HFF-Myc (cell line): ENCODE measurements around the gene CAMTA2.

Source experiments
- DNase-seq: peaks from one replicate; pipeline ENCODE4 v3.0.0-alpha.2; 2011; ENCODE audit warnings: low read depth; ENCODE audit errors: extremely low read depth
- H3K4me3 ChIP-seq: replicated peaks from 2 replicates; pipeline ENCODE4 v1.5.1; 2011; ENCODE audit warnings: low read depth, mild to moderate bottlenecking, control low read depth, low read length
- CTCF ChIP-seq: IDR thresholded peaks from 2 replicates; pipeline ENCODE4 v1.5.1; 2012; ENCODE audit warnings: mild to moderate bottlenecking, low read depth, low read length, control low read depth; ENCODE audit errors: missing control alignments

CAMTA2 gene

GRCh38 chr17:4947411-4948165 is 39.9 kb downstream of the CAMTA2 start:
- DNase-seq: no peak
- no peak for TF ChIP-seq CTCF
- H3K4me3 ChIP-seq: peak overlapping the region; percentile 97

DNA sequence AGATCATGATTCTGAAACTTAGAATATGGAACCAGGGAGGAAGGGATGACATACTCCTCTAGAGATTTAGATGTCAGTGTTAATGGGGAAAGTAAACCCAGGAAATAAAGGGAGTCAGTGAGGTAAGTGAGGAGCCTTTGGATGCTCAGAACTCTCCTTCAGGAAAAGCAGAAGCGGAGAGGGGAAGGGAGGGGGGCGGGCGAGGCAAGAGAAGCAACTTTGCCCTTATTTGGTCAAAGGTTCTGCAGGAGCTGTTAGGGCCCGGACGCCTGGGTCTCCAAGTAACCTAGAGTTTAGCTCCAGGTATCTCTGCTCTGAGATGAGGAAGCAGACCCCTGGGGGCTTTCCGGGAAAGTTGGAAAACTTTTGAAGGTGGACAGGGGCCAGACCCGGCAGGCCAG is 40.5 kb downstream of the CAMTA2 start:
- peak overlapping the region; percentile 97 for H3K4me3 ChIP-seq
- DNase-seq: no peak
- TF ChIP-seq CTCF: no peak

- H3K4me3 ChIP-seq: peak overlapping the region; percentile 97
- TF ChIP-seq CTCF: no peak
- DNase-seq: no peak
These were observed 41.0 kb downstream of the CAMTA2 start for GRCh38 chr17:4946312-4946976.

DNA sequence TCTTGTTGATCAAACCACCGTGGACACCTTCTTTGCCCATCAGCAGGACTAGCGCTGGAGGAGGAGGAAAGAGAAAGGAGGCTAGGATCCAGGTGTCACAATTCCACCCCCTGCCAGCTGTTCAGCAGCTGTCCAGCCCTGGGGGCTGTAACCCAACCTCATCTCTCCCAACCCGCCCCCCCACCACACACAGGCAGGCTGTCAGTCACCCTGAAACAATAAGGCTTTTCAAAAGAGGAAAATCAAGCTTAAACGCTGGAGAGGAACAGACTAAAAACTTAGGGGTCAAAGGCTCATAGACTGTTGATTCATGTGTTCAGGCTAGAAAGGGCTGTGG is 41.6 kb downstream of the CAMTA2 start:
- no peak for TF ChIP-seq CTCF
- H3K4me3 ChIP-seq: peak overlapping the region; percentile 97
- no peak for DNase-seq

DNA sequence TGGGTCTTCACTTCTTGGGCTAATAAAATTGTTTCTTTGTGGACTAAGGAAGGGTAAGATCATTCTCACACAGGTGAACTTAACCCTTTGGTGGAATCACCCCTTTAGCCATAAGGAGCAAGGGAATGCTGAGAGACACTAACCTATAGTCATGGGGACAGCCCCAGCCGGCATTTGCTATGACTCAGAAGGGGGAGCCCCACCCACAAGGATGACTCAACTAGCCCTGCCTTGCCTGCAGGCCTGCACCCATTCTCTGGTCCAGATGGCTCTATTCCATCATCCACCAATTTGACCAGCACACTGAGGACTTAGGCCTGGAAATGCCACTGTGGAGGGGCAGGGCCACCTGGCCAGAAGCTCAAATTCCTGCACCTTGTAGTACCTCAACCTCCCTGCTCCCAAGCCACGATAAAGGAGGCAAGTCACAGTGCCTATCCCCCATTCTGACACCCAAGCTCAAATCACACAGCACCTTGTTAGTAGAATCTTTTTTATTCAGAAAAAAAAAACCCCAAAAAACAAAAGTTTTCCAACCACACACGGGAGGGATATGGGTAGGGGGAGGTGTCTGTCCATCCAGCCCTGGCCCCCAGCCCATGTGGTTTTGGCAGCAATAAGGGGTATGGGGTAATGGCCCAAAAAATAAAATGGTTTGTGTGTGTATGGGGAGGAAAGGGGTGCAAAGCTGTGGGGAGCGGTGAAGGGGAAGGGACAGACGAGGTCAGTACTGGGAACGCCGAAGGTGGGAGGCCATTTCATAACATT is 42.1 kb downstream of the CAMTA2 start:
- TF ChIP-seq CTCF: no peak
- peak overlapping the region; percentile 97 for H3K4me3 ChIP-seq
- peak; percentile 81 for DNase-seq

- peak overlapping the region; percentile 97 for H3K4me3 ChIP-seq
- no peak for DNase-seq
- no peak for TF ChIP-seq CTCF
These were observed 42.8 kb downstream of the CAMTA2 start for GRCh38 chr17:4944554-4945175.
